ENCODE results near the gene CFAP73. TPM values are rescaled to one million over a fixed set of nuclear protein-coding genes. Genes with fewer than 3 reads are reported as not detected.

The CFAP73 gene
- total and polyA plus RNA-seq, 2 of the 8 experiments (the other 6 are each of a cell fraction or from before 2014, with no cell fraction given) = 0.45 to 0.56 TPM

DNA sequence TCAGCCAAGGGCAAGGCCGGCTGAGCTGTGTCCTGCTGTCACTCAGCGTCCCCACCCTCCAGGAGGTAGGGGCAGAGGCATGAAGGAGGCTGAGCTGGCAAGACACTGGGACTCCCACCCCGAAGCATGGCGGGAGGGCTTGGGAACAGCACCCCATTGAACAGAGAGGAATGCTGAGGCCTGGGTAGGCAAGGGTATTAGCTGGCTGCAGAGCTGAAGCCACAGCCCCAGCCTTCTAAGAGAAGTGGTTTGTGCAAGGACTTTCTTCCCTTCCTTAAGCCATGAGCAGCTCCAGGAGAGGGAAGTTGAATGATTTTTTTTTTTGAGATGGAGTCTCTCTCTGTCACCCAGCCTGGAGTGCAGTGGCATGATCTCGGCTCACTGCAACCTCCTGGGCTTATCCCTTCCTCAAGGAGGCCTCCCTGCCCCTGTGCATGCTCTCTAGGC lies 6.6 kb upstream of the CFAP73 start:
- Histone ChIP-seq H3K4ac (replicated peaks; ENCODE audit: insufficient read length, low read depth, low read length) (no peak overlapping the region), H4K20me1 (replicated peaks in 1 of 2; ENCODE audit: control insufficient read depth in 1 of 2, insufficient read depth in 2 of 2, low read length in 2 of 2) (no peaks in the 10 kb centered on the region), H2BK12ac (ENCODE audit: low read depth, low read length) (no peak overlapping the region; the same call in 1 of the 2 replicates), H2BK120ac (replicated peaks; ENCODE audit: low read depth, low read length) (no peak overlapping the region), H3K23me2 (ENCODE audit: low read depth, low read length) (no peaks in the 10 kb centered on the region; the same call in 1 of the 2 replicates), H2BK5ac (ENCODE audit: low read depth, low read length) (no peak overlapping the region), H3K79me2 (ENCODE audit: control insufficient read depth in 1 of 2, insufficient read depth in 2 of 2, low read length in 2 of 2) (no peaks in the 10 kb centered on the region), H3K18ac (ENCODE audit: extremely low read depth, low read length) (no peak overlapping the region; the same call in 1 of the 2 replicates), H3K4me1 (replicated peaks in 1 of 4; ENCODE audit: control insufficient read depth in 3 of 4, insufficient read depth in 4 of 4, low read length in 3 of 4) (peaks cover 0 to 6% (median 0%) of the 10 kb centered on the region in 4 experiments; a peak in 2 of 7 replicates), H3K4me3 (ENCODE audit: extremely low read depth in 1 of 4, insufficient read depth in 2 of 4, low read depth in 3 of 4, low read length in 4 of 4) (no peak overlapping the region), H3K27ac (ENCODE audit: low read depth, low read length) (no peak overlapping the region), H3K9me3 (ENCODE audit: insufficient read depth in 2 of 2, low read depth in 1 of 2, low read length in 1 of 2) (no peaks in the 10 kb centered on the region), H3K23ac (ENCODE audit: insufficient read length) (no peak overlapping the region), H3K36me3 (ENCODE audit: control insufficient read depth in 2 of 4, insufficient read depth in 4 of 4, low read length in 3 of 4) (no peaks in the 10 kb centered on the region), H2BK20ac (ENCODE audit: low read length) (0 out of 2 replicates have a peak overlapping the region, but pooled peaks have one; percentile 48), H3K4me2 (ENCODE audit: insufficient read depth in 1 of 2, low read depth in 2 of 2, low read length in 2 of 2) (no peak overlapping the region), H4K5ac (ENCODE audit: insufficient read length, low read depth, low read length) (no peak overlapping the region), H2BK15ac (ENCODE audit: low read length) (0 out of 2 replicates have a peak overlapping the region, but pooled peaks have one; percentile 88), H2AK5ac (ENCODE audit: low read depth, low read length) (no peak overlapping the region), H3K9ac (replicated peaks in 1 of 4; ENCODE audit: extremely low read depth in 1 of 4, low read depth in 3 of 4, low read length in 3 of 4) (no peak overlapping the region), H3K56ac (replicated peaks; ENCODE audit: insufficient read length, low read depth, low read length) (no peak overlapping the region), H3K79me1 (ENCODE audit: low read depth, low read length) (no peaks in the 10 kb centered on the region), H3K14ac (ENCODE audit: insufficient read length) (no peak overlapping the region), H4K91ac (replicated peaks; ENCODE audit: insufficient read length, low read length) (no peak overlapping the region), H3K27me3 (replicated peaks in 1 of 4; ENCODE audit: control insufficient read depth in 3 of 4, extremely low read depth in 1 of 4, insufficient read depth in 3 of 4, low read length in 3 of 4) (no peaks in the 10 kb centered on the region), H2AFZ (ENCODE audit: low read length) (no peak overlapping the region), H4K8ac (ENCODE audit: extremely low read depth, insufficient read depth, low read length) (no peak overlapping the region)
- POLR2A ChIA-PET (ENCODE audit: partially characterized antibody) = interaction anchor here (0.6 kb wide), 1 partner anchor 192 kb away, joined by 3 read pairs; no protein-coding TSS in a partner anchor
- no peak for DNase-seq (ENCODE audit: low read depth in 1 of 2, low spot score in 2 of 2)
- CTCF ChIA-PET (ENCODE audit: partially characterized antibody) = interaction anchor here (0.7 to 1.4 kb wide), 2 partner anchors 9 to 77 kb away, joined by 3 to 4 read pairs; no protein-coding TSS in a partner anchor
- no peak for FAIRE-seq
- WGBS, 2 experiments (ENCODE audit: extremely low coverage in 1 of 2, insufficient coverage in 1 of 2, insufficient read length in 1 of 2, insufficient replicate concordance in 2 of 2, low coverage in 1 of 2, low lambda C conversion rate in 2 of 2, missing lambda C conversion rate in 1 of 2) = 99% methylated on average over 5 of the region's 5 CpGs; no CpG with 5 or more reads in 1 of the 2 experiments
- TF ChIP-seq PHF8 (conservative IDR thresholded peaks at IDR 0.05; ENCODE audit: low read depth, low read length) (no peak), KDM1A (IDR thresholded peaks at IDR 0.05; ENCODE audit: borderline replicate concordance, low read length) (peak; percentile 84)

Measured in H1 (cell line).